ENCODE data around the gene CRTC1. TPM values are rescaled to one million over a fixed set of nuclear protein-coding genes. Genes with fewer than 3 reads are reported as not detected.

The CRTC1 gene
- total and polyA plus RNA-seq, 2 of the 13 experiments (the other 11 are each of a cell fraction or from before 2014, with no cell fraction given): 2.0 to 2.7 TPM

DNA sequence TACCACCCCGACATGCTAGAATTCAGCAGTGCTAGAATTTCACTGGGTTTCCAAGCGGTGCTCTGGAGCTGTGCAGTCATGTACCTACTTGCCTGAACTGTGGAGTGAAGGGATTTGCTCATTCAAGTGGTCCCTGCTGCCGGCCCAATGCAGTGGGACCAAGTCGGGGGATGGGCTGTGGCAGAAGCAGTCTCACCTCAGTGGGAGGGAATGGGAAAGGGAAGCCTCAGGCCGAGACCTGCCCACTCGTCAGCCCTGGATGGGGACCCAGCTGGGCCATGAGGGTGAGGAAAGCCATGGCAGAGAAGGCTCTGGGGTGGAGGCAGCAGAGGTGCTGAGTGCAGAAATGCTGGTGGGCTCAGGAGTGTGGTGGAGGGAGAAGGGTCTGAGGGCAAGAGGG lies 31.7 kb upstream of the CRTC1 start:
- TF ChIP-seq ZSCAN12 (CRISPR knock-in tag; IDR thresholded peaks at IDR 0.05): no peak
- no peak for TF ChIP-seq ESRRA (CRISPR knock-in tag; IDR thresholded peaks at IDR 0.05; ENCODE audit: low read depth)
- TF ChIP-seq KMT2B (CRISPR knock-in tag; IDR thresholded peaks at IDR 0.05): no peak
- H3K79me2 ChIP-seq (ENCODE audit: insufficient read depth, low read length): no peaks in the 10 kb centered on the region
- ATAC-seq (no peak), FAIRE-seq (no peak), DNase-seq (ENCODE audit: low spot score) (no peak)
- no peak overlapping the region for H2AFZ ChIP-seq (ENCODE audit: low read length)
- H3K4me1 ChIP-seq (ENCODE audit: insufficient read depth, low read length): no peaks in the 10 kb centered on the region
- H3K27me3 ChIP-seq (ENCODE audit: control insufficient read depth in 1 of 2, insufficient read depth in 2 of 2, low read length in 2 of 2): no peaks in the 10 kb centered on the region
- H4K20me1 ChIP-seq (ENCODE audit: insufficient read depth, low read length): 0 out of 2 replicates have a peak, but pooled peaks cover 2% of the 10 kb centered on the region
- H3K4me2 ChIP-seq (ENCODE audit: low read depth, low read length): no peak overlapping the region
- H3K9ac ChIP-seq (ENCODE audit: insufficient read depth, low read depth, low read length): no peak overlapping the region
- in situ Hi-C loops (cut with HindIII; ENCODE audit: extremely low pct_ligation_motif_present, low pct_unique_long_range_greater_than_20kb): no loop called here
- no peak overlapping the region for H3K27ac ChIP-seq (ENCODE audit: extremely low read length, insufficient read depth, low read length)
- H3K9me3 ChIP-seq (ENCODE audit: low read length): no peaks in the 10 kb centered on the region
- CTCF ChIA-PET (ENCODE audit: low intra/inter-chr PET ratio, low total read pairs): no interaction called here
- POLR2A ChIA-PET: no interaction called here
- intact Hi-C loops (cut with micrococcal nuclease; ENCODE audit: unreplicated experiment): no loop called here
- H3K36me3 ChIP-seq (replicated peaks in 1 of 2; ENCODE audit: control insufficient read depth in 1 of 2, insufficient read depth in 2 of 2, low read length in 2 of 2): no peaks in the 10 kb centered on the region; a peak in 1 of 5 replicates
- 87% methylated on average over 5 of the region's 6 CpGs for WGBS (ENCODE audit: low lambda C conversion rate)
- BruUV-seq (replicated peaks): no TSS peak
- no peak overlapping the region for H3K4me3 ChIP-seq (replicated peaks in 1 of 3; ENCODE audit: insufficient read depth in 1 of 3, low read depth in 2 of 3, low read length in 3 of 3)

DNA sequence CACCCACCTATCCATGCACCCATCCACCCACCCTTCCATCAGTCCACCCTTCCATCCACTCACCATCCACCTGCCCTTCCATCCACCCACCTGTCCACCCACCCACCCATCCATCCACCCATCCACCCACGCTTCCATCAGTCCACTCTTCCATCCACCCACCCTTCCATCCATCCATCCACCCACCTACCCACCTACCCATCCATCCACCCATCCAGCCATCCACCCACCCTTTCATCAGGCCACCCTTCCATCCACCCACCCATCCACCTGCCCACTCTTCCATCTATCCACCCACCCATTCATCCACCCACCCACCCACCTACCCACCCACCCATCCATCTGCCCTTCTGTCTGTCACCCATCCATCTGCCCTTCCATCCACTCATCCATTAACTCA lies 29.6 kb upstream of the CRTC1 start:
- BruUV-seq (replicated peaks): no TSS peak
- Histone ChIP-seq H3K9me3 (ENCODE audit: low read length) (no peaks in the 10 kb centered on the region), H3K4me2 (ENCODE audit: low read depth, low read length) (no peak overlapping the region), H2AFZ (ENCODE audit: low read length) (no peak overlapping the region), H3K27me3 (ENCODE audit: control insufficient read depth in 1 of 2, insufficient read depth in 2 of 2, low read length in 2 of 2) (no peaks in the 10 kb centered on the region), H3K36me3 (replicated peaks in 1 of 2; ENCODE audit: control insufficient read depth in 1 of 2, insufficient read depth in 2 of 2, low read length in 2 of 2) (no peaks in the 10 kb centered on the region; a peak in 1 of 5 replicates), H4K20me1 (ENCODE audit: insufficient read depth, low read length) (0 out of 2 replicates have a peak, but pooled peaks cover 2% of the 10 kb centered on the region), H3K9ac (ENCODE audit: insufficient read depth, low read depth, low read length) (no peak overlapping the region), H3K27ac (ENCODE audit: extremely low read length, insufficient read depth, low read length) (no peak overlapping the region), H3K4me3 (replicated peaks in 1 of 3; ENCODE audit: insufficient read depth in 1 of 3, low read depth in 2 of 3, low read length in 3 of 3) (no peak overlapping the region), H3K4me1 (ENCODE audit: insufficient read depth, low read length) (no peaks in the 10 kb centered on the region), H3K79me2 (ENCODE audit: insufficient read depth, low read length) (no peaks in the 10 kb centered on the region)
- FAIRE-seq: no peak
- no peak for ATAC-seq
- TF ChIP-seq CHD4 (IDR thresholded peaks at IDR 0.05; ENCODE audit: borderline replicate concordance, low read length): no peak
- TF ChIP-seq SMYD3 (CRISPR knock-in tag; IDR thresholded peaks at IDR 0.05): no peak
- TF ChIP-seq MEIS2 (CRISPR knock-in tag; IDR thresholded peaks at IDR 0.05): no peak
- no peak for TF ChIP-seq ZNF136 (CRISPR knock-in tag; IDR thresholded peaks at IDR 0.05; ENCODE audit: low read depth)
- TF ChIP-seq ZNF850 (CRISPR knock-in tag; conservative IDR thresholded peaks at IDR 0.05): no peak
- in situ Hi-C loops (cut with HindIII; ENCODE audit: extremely low pct_ligation_motif_present, low pct_unique_long_range_greater_than_20kb) (no loop called here), intact Hi-C loops (cut with micrococcal nuclease; ENCODE audit: unreplicated experiment) (no loop called here)
- POLR2A ChIA-PET: no interaction called here
- no peak for DNase-seq (ENCODE audit: low spot score)
- WGBS (ENCODE audit: low lambda C conversion rate): 93% methylated on average over 1 of the region's 1 CpG
- CTCF ChIA-PET (ENCODE audit: low intra/inter-chr PET ratio, low total read pairs): no interaction called here

Data from HepG2 (cell line).